SU-DHL-6 (cell line): ENCODE results near the gene RANGAP1.

ENCODE experiments used
- EZH2phosphoT487 ChIP-seq: fragments of 200-600 bp; sonication (generic), shearing (Covaris generic); conservative IDR thresholded peaks from 2 replicates; pipeline ENCODE4 v1.6.1; 2018; ENCODE audit warnings: mild to moderate bottlenecking, antibody characterized with exemption, low read length, moderate library complexity, mixed read lengths
- TF ChIP-seq, protein P1 (sequence below): fragments of 200-600 bp; sonication (generic); IDR thresholded peaks from one replicate; pipeline ENCODE4 v1.5.1; 2017; ENCODE audit warnings: antibody characterized with exemption, mild to moderate bottlenecking, low read length, moderate library complexity; ENCODE audit not compliant: insufficient read depth, poor library complexity, severe bottlenecking

DNA sequence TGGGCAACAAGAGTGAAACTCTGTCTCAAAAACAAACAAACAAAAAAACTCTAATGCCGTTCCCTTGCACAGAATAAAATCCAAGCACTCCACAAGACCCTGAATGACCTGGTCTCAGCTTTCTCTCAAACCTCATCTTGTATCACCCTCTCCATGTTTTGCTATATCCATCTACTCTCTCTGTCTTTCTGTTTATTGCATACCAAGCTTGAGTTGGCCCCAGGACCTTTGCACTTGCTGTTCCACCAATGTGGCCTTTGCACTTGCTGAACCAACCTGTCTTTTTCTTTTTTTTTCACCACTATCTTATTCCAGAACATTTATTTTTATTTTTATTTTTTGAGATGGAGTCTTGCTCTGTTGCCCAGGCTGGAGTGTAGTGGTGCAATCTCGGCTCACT lies 82.9 kb downstream of the RANGAP1 start:
- TF ChIP-seq, protein P1, sequence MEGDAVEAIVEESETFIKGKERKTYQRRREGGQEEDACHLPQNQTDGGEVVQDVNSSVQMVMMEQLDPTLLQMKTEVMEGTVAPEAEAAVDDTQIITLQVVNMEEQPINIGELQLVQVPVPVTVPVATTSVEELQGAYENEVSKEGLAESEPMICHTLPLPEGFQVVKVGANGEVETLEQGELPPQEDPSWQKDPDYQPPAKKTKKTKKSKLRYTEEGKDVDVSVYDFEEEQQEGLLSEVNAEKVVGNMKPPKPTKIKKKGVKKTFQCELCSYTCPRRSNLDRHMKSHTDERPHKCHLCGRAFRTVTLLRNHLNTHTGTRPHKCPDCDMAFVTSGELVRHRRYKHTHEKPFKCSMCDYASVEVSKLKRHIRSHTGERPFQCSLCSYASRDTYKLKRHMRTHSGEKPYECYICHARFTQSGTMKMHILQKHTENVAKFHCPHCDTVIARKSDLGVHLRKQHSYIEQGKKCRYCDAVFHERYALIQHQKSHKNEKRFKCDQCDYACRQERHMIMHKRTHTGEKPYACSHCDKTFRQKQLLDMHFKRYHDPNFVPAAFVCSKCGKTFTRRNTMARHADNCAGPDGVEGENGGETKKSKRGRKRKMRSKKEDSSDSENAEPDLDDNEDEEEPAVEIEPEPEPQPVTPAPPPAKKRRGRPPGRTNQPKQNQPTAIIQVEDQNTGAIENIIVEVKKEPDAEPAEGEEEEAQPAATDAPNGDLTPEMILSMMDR: no peak
- TF ChIP-seq EZH2phosphoT487: no peak
